Sigmoid colon (tissue), 4 donors: ENCODE results near the gene FADS3.

ENCODE experiments used
- CTCF ChIP-seq, 4 experiments: fragments of 450-650 bp in 3 of 4; fragments of 200-600 bp in 1 of 4; IDR thresholded peaks; one replicate each; pipeline ENCODE4 v1.5.1; 2016 to 2019; ENCODE audit warnings: antibody characterized with exemption in 4 of 4, mild to moderate bottlenecking in 3 of 4, moderate library complexity in 2 of 4
- EP300 ChIP-seq, 4 donors: sonication (generic); formaldehyde crosslinking; IDR thresholded peaks; one replicate each; pipeline ENCODE4 v1.6.1; 2017; ENCODE audit warnings: antibody characterized with exemption in 4 of 4
- POLR2A ChIP-seq, 2 donors: fragments of 450-650 bp; IDR thresholded peaks; one replicate each; pipeline ENCODE4 v1.6.1; 2016; ENCODE audit warnings: antibody characterized with exemption in 2 of 2, mild to moderate bottlenecking in 2 of 2, moderate library complexity in 2 of 2
- POLR2AphosphoS5 ChIP-seq, 4 donors: sonication (generic); formaldehyde crosslinking; IDR thresholded peaks; one replicate each; pipeline ENCODE4 v1.6.1; 2017; ENCODE audit warnings: antibody characterized with exemption in 4 of 4

- TF ChIP-seq CTCF (IDR thresholded peaks at IDR 0.05) = no peak
- no peak for TF ChIP-seq POLR2A (IDR thresholded peaks at IDR 0.05)
- no peak for TF ChIP-seq EP300 (IDR thresholded peaks at IDR 0.05)
- TF ChIP-seq POLR2AphosphoS5 (IDR thresholded peaks at IDR 0.05) = no peak
Measured at GRCh38 chr11:61833471-61833870, 57.9 kb downstream of the FADS3 start.
